Mammary microvascular endothelial cell (primary cell): ENCODE measurements around the gene IGSF1. TPM values are rescaled to one million over a fixed set of nuclear protein-coding genes. Genes with fewer than 3 reads are reported as not detected.

Experiments
- total RNA-seq: library from RNA; depleted of rRNA; stranded (reverse); fragments of >200 nt; gene quantifications from 2 replicates; pipeline ENCODE4 v1.2.3, GENCODE V29; 2015

IGSF1 gene, protein sequence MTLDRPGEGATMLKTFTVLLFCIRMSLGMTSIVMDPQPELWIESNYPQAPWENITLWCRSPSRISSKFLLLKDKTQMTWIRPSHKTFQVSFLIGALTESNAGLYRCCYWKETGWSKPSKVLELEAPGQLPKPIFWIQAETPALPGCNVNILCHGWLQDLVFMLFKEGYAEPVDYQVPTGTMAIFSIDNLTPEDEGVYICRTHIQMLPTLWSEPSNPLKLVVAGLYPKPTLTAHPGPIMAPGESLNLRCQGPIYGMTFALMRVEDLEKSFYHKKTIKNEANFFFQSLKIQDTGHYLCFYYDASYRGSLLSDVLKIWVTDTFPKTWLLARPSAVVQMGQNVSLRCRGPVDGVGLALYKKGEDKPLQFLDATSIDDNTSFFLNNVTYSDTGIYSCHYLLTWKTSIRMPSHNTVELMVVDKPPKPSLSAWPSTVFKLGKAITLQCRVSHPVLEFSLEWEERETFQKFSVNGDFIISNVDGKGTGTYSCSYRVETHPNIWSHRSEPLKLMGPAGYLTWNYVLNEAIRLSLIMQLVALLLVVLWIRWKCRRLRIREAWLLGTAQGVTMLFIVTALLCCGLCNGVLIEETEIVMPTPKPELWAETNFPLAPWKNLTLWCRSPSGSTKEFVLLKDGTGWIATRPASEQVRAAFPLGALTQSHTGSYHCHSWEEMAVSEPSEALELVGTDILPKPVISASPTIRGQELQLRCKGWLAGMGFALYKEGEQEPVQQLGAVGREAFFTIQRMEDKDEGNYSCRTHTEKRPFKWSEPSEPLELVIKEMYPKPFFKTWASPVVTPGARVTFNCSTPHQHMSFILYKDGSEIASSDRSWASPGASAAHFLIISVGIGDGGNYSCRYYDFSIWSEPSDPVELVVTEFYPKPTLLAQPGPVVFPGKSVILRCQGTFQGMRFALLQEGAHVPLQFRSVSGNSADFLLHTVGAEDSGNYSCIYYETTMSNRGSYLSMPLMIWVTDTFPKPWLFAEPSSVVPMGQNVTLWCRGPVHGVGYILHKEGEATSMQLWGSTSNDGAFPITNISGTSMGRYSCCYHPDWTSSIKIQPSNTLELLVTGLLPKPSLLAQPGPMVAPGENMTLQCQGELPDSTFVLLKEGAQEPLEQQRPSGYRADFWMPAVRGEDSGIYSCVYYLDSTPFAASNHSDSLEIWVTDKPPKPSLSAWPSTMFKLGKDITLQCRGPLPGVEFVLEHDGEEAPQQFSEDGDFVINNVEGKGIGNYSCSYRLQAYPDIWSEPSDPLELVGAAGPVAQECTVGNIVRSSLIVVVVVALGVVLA (N-terminal part only)
- total RNA-seq, result not detected in 2 replicates

DNA sequence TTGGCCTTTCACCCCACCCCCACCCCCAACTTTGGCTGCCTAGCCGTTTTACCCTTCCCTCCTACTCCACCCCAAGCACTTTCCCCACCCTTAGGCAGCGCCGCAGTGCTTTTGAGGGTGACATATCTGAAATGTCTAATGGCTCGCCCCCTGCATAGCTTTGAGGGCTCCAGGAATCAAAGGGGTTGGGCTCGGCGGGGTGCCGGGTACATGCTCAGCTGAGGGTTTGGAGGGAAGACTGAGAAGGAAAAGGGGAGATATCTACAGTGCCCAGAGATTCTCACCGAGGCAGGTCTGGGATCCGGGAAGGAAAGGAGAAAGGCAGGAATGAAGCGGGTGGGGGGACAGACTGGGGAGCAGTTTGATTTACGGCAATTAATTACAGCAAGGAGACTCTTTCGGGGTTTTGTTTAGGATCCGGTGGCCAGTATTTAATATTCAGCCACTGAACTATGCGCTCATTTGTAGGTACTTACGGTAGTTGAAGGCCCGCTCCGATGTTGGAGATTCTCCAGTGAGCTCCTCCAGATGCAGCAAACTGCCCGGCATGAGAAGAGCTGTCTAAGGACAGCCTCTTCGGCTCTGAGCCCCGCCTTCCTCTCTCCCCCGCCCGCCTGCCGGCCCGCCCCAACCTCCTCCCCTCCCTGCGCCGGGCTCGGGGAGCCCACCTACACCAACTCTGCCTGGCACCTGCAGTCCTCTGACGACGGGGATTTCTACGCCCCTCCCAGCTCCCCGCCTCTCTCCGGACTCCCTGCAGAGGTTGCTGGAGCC is at the start of gene IGSF1:
TSS of gene IGSF1 (minus strand) at position 569 of the 774 bp plus-strand sequence. CDS start 2,632 bp downstream, outside the sequence.

Other genes with a start within 250 kb of the IGSF1 start
- not detected in 2 replicates for gene ARHGAP36, start 231.0 kb downstream of the IGSF1 start, total RNA-seq